GM12864 (cell line): ENCODE measurements around the gene ZSWIM6.

Experiments
- DNase-seq: peaks from one replicate; pipeline ENCODE4 v3.0.0-alpha.2; 2011; ENCODE audit warnings: low read depth
- H3K4me3 ChIP-seq: 2 replicates; pipeline ENCODE4 v1.5.1; 2011; ENCODE audit warnings: mild to moderate bottlenecking, low read depth, low read length, control low read depth
- TF ChIP-seq, protein P1 (sequence below): IDR thresholded peaks from 2 replicates; pipeline ENCODE4 v1.5.1; 2011; ENCODE audit warnings: low read depth, mild to moderate bottlenecking, moderate library complexity, low read length, control low read depth, inconsistent platforms; ENCODE audit errors: missing control alignments

ZSWIM6 gene

DNA sequence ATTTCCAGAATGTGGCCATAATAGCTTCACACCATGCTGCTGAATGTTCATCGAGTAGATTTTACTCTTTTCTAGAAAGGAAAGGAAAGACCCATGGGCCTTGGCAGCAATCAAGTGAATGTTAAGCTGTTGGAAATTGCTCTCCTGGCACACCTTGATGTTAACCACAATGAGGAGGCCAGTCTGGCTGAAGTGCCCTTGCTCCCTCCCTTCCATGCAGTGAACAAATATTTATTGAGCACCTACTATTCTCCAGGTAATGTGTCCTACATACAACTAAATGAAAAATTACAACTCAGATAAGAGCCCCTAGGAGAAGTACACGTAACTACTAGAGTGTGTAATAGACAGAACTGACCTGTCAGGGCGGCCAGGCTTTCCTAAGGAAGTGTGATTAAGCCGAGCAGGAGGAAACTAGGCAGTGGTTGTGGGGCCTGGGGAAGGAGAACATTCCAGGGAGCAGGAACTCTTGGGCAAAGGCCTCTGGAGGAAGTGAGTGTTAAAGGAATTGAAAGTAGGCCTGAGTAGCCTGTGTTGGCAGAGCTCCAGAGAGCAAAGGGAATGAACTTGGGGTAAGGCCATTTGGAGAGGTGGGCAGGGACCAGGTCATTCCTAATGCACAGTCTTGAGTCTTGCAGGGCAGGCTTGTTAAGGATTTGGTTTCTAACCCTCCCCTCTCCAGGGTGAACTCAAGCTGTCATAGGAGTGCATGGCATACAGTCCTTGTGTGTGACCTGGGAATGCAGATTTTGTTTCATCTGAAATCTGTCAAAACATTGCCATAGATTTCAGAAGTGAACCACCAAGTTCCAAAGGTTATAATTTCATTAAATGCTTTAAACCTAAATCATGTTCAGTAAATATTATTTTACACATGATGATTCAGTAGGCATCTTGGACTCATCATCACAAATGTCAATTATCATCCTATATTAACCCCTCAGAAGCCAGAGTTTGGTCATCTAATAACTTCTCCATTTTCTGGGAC lies 9.0 kb upstream of the ZSWIM6 start:
- TF ChIP-seq, protein P1, sequence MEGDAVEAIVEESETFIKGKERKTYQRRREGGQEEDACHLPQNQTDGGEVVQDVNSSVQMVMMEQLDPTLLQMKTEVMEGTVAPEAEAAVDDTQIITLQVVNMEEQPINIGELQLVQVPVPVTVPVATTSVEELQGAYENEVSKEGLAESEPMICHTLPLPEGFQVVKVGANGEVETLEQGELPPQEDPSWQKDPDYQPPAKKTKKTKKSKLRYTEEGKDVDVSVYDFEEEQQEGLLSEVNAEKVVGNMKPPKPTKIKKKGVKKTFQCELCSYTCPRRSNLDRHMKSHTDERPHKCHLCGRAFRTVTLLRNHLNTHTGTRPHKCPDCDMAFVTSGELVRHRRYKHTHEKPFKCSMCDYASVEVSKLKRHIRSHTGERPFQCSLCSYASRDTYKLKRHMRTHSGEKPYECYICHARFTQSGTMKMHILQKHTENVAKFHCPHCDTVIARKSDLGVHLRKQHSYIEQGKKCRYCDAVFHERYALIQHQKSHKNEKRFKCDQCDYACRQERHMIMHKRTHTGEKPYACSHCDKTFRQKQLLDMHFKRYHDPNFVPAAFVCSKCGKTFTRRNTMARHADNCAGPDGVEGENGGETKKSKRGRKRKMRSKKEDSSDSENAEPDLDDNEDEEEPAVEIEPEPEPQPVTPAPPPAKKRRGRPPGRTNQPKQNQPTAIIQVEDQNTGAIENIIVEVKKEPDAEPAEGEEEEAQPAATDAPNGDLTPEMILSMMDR = no peak
- no peak for DNase-seq
- no peak overlapping the region for H3K4me3 ChIP-seq

GRCh38 chr5:61327760-61328753 lies 4.0 kb upstream of the ZSWIM6 start:
- TF ChIP-seq, protein P1 = no peak
- H3K4me3 ChIP-seq = no peak overlapping the region
- DNase-seq = no peak

- TF ChIP-seq, protein P1 = no peak
- H3K4me3 ChIP-seq = no peak overlapping the region
- no peak for DNase-seq
Observed at GRCh38 chr5:61328791-61329549, 3.1 kb upstream of the ZSWIM6 start.

DNA sequence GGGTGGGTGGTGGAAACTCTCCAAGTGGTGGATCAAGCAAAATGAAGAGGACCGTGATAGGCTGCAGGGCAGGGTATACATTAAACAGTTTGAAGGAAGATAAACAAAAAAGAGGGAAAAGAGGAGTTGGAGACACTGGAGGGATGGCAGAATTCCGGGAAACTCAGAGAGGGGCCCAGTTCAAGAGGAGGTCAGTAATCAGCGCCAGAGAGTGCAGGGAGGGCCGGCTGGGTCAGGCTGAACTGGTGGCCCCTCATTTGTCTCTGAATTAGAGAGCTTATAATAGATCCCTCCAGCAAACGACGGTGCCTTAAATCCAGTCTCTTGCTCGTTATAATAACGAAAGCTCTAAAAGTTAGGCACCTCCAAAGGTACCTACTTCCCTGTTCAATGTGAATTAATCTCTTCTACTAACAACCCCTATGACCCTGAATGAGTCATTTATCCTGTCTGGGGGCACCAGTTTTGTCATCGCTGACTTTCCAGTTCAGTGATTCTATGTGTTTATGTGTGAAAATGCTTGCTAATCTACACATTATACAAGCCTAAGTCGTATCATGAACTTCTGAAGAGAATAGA lies 2.4 kb upstream of the ZSWIM6 start:
- H3K4me3 ChIP-seq = no peak overlapping the region
- TF ChIP-seq, protein P1 = no peak
- no peak for DNase-seq

DNA sequence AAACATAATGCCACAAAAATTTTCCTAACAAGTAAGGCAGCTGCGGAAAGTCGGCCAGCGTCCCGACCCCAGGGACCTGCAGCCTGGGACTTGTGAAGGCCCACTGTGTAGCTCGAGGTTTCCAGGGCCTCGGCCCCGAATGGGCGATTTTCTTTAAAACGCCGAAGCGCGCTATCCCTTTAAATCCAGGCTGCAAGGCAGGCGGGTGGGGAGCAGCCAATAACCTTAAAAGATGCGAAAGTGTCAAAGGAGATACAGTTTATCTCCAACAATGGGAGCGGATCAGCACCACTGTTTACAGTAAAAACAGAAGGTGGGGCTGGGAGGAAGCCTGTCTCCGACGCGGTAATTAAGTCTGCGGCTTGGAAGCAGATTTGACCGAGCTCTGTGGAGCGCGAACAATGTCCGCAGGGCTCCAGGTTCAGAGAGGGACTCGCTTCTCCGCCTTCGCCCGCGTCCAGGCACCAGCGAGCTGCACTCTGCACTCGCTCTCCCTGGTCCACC lies 1.7 kb upstream of the ZSWIM6 start:
- H3K4me3 ChIP-seq = peak overlapping the region; percentile 84
- TF ChIP-seq, protein P1 = no peak
- DNase-seq = no peak
